IMR-90 (cell line): ENCODE data around the gene RNF43. TPM values are rescaled to one million over a fixed set of nuclear protein-coding genes. Genes with fewer than 3 reads are reported as not detected.

Source experiments
- ATAC-seq: fragments of 200-7000 bp; cut with Tn5 transposase; 2 replicates; pipeline ENCODE4 v1.9.1; 2020; ENCODE audit warnings: low read depth, mild to moderate bottlenecking, moderate library complexity
- BruUV-seq: library from RNA; stranded (reverse); fragments of 400-500 nt; replicated peaks from 2 replicates; lab custom pipeline; 2021; lab: Mats Ljungman, UMichigan
- CTCF ChIA-PET: fragments of 300-600 bp; formaldehyde crosslinking; extraction: SDS; loops from one replicate; lab custom pipeline; 2021; ENCODE audit warnings: antibody characterized with exemption; lab: Yijun Ruan, JAX
- POLR2A ChIA-PET: fragments of 300-600 bp; sonication (Branson Sonifier 250); formaldehyde crosslinking; loops from one replicate; lab custom pipeline; 2022; ENCODE audit warnings: antibody characterized with exemption; ENCODE audit not compliant: unreplicated experiment; lab: Charles Lee
- DNase-seq: peaks from one replicate; pipeline ENCODE4 v3.0.0; 2013
- H2AFZ ChIP-seq: replicated peaks from 2 replicates; pipeline ENCODE3; 2013; ENCODE audit warnings: low read length, mild to moderate bottlenecking; ENCODE audit not compliant: poor library complexity
- H2AK5ac ChIP-seq: 2 replicates; pipeline ENCODE4 v1.6.1; 2013; ENCODE audit warnings: low read depth, low read length, inconsistent platforms
- H2AK9ac ChIP-seq: replicated peaks from 2 replicates; pipeline ENCODE3; 2013; ENCODE audit warnings: mild to moderate bottlenecking, low read depth, low read length, moderate library complexity; ENCODE audit not compliant: poor library complexity
- H2BK120ac ChIP-seq: 2 replicates; pipeline ENCODE4 v1.6.1; 2013; ENCODE audit warnings: low read depth, low read length, inconsistent platforms
- H2BK15ac ChIP-seq: 3 replicates; pipeline ENCODE4 v1.6.1; 2013; ENCODE audit warnings: low read depth, low read length, inconsistent platforms
- H2BK20ac ChIP-seq: 2 replicates; pipeline ENCODE4 v1.6.1; 2013; ENCODE audit warnings: low read depth, mild to moderate bottlenecking, inconsistent platforms, low read length, moderate library complexity
- H2BK5ac ChIP-seq: 2 replicates; pipeline ENCODE4 v1.6.1; 2013; ENCODE audit warnings: mild to moderate bottlenecking, low read depth, low read length, inconsistent platforms; ENCODE audit not compliant: poor library complexity, severe bottlenecking
- H3K14ac ChIP-seq: replicated peaks from 2 replicates; pipeline ENCODE4 v1.6.1; 2013; ENCODE audit warnings: low read depth, low read length, inconsistent platforms
- H3K18ac ChIP-seq: 2 replicates; pipeline ENCODE4 v1.6.1; 2013; ENCODE audit warnings: low read depth, low read length, control low read depth
- H3K23ac ChIP-seq: 2 replicates; pipeline ENCODE4 v1.6.1; 2013; ENCODE audit warnings: low read depth, low read length, inconsistent platforms
- H3K27ac ChIP-seq: 2 replicates; pipeline ENCODE4 v1.5.1; 2013; ENCODE audit warnings: mild to moderate bottlenecking, control low read depth, low read length; ENCODE audit not compliant: insufficient read depth
- H3K27me3 ChIP-seq: 2 replicates; pipeline ENCODE4 v1.6.1; 2013; ENCODE audit warnings: low read length; ENCODE audit not compliant: control insufficient read depth, insufficient read depth
- H3K36me3 ChIP-seq: 2 replicates; pipeline ENCODE4 v1.6.1; 2013; ENCODE audit warnings: low read length, mixed read lengths; ENCODE audit not compliant: control insufficient read depth, insufficient read depth
- H3K4ac ChIP-seq: 2 replicates; pipeline ENCODE4 v1.6.1; 2013; ENCODE audit warnings: low read depth, low read length, inconsistent platforms
- H3K4me1 ChIP-seq: 2 replicates; pipeline ENCODE4 v1.6.1; 2013; ENCODE audit warnings: low read length, mixed read lengths; ENCODE audit not compliant: control insufficient read depth, insufficient read depth
- H3K4me2 ChIP-seq: 2 replicates; pipeline ENCODE4 v1.6.1; 2013; ENCODE audit warnings: low read depth, mild to moderate bottlenecking, control low read depth, low read length, moderate library complexity
- H3K4me3 ChIP-seq: 2 replicates; pipeline ENCODE4 v1.5.1; 2013; ENCODE audit warnings: low read depth, mild to moderate bottlenecking, control low read depth, low read length, moderate library complexity; ENCODE audit not compliant: insufficient read depth
- H3K56ac ChIP-seq: 2 replicates; pipeline ENCODE4 v1.6.1; 2013; ENCODE audit warnings: low read length, inconsistent platforms; ENCODE audit not compliant: insufficient read depth; ENCODE audit errors: extremely low read depth
- H3K79me1 ChIP-seq, 2 experiments: 2 replicates each; pipeline ENCODE4 v1.6.1; 2013; ENCODE audit warnings: low read length in 2 of 2, inconsistent platforms in 1 of 2, low read depth in 1 of 2
- H3K9ac ChIP-seq: 2 replicates; pipeline ENCODE4 v1.6.1; 2013; ENCODE audit warnings: low read depth, low read length, control low read depth
- H3K9me1 ChIP-seq: 2 replicates; pipeline ENCODE4 v1.6.1; 2013; ENCODE audit warnings: low read length, inconsistent platforms; ENCODE audit not compliant: insufficient read depth
- H3K9me3 ChIP-seq: 2 replicates; pipeline ENCODE4 v1.6.1; 2013; ENCODE audit warnings: low read length; ENCODE audit not compliant: control insufficient read depth, insufficient read depth
- H4K20me1 ChIP-seq: 2 replicates; pipeline ENCODE4 v1.6.1; 2013; ENCODE audit warnings: low read length, inconsistent platforms; ENCODE audit not compliant: insufficient read depth
- H4K5ac ChIP-seq: 2 replicates; pipeline ENCODE4 v1.6.1; 2013; ENCODE audit warnings: mild to moderate bottlenecking, low read depth, low read length, control low read depth
- H4K8ac ChIP-seq, 2 experiments: 2 replicates each; pipeline ENCODE4 v1.6.1; 2013; ENCODE audit warnings: low read depth in 2 of 2, low read length in 2 of 2, control low read depth in 1 of 2, inconsistent platforms in 1 of 2
- H4K91ac ChIP-seq: 2 replicates; pipeline ENCODE4 v1.6.1; 2013; ENCODE audit warnings: low read depth, low read length, inconsistent platforms; ENCODE audit not compliant: insufficient read depth
- BHLHE40 ChIP-seq: fragments of 150-350 bp; IDR thresholded peaks from 2 replicates; pipeline ENCODE4 v1.6.1; 2016; ENCODE audit warnings: mild to moderate bottlenecking, low read depth, low read length
- CTCF ChIP-seq: conservative IDR thresholded peaks from 2 replicates; pipeline ENCODE4 v1.5.1; 2012; ENCODE audit warnings: mild to moderate bottlenecking, low read depth, low read length, improper control_type of control experiment
- WGBS, 2 experiments: methylation state at CpG; one replicate each; pipeline versions ENCODE4 v1.1.5 to v1.1.7; 2013; ENCODE audit warnings: missing lambda C conversion rate in 2 of 2; ENCODE audit not compliant: insufficient read length in 1 of 2; ENCODE audit errors: extremely low coverage in 2 of 2; 5-methylcytosine and 5-hydroxymethylcytosine counted together
- dilution Hi-C: fragments of 300-500 bp; cut with HindIII; formaldehyde crosslinking; loops from one replicate; pipeline ENCODE4 v1.14.3; 2018; ENCODE audit warnings: low sequenced_read_pairs; ENCODE audit not compliant: unreplicated experiment
- in situ Hi-C: fragments of 300-500 bp; cut with MboI; formaldehyde crosslinking; loops from 3 replicates; pipeline ENCODE4 v1.14.3; 2019; ENCODE audit warnings: low sequenced_read_pairs, inconsistent platforms, mixed read lengths
- intact Hi-C: fragments of 100-400 bp; cut with micrococcal nuclease; formaldehyde crosslinking; loops from 2 replicates; pipeline ENCODE4 v1.10.0; 2022
- polyA plus RNA-seq, 3 experiments: library from polyadenylated mRNA; depleted of rRNA; stranded (reverse); fragments of >200 nt; gene quantifications; 2 replicates each; pipeline ENCODE4 v1.2.3, GENCODE V29; 2012; ENCODE audit warnings: low replicate concordance in 1 of 3
- total RNA-seq: library from RNA; depleted of rRNA; stranded (reverse); fragments of >200 nt; gene quantifications from 2 replicates; pipeline ENCODE4 v1.2.3, GENCODE V29; 2012

Gene RNF43
- total and polyA plus RNA-seq, 2 of the 4 experiments (the other 2 are of a cell fraction) = under 0.01 TPM; not detected in 1

GRCh38 chr17:58373923-58374322 is 43.4 kb downstream of the RNF43 start:
- Histone ChIP-seq H3K27ac (no peak overlapping the region), H3K23ac (no peak overlapping the region), H3K9me3 (no peaks in the 10 kb centered on the region), H2BK5ac (no peak overlapping the region), H3K4me2 (no peak overlapping the region), H2AFZ (no peak overlapping the region), H3K36me3 (no peaks in the 10 kb centered on the region), H4K91ac (no peak overlapping the region), H3K18ac (no peak overlapping the region), H4K20me1 (no peaks in the 10 kb centered on the region), H3K79me1 (no peaks in the 10 kb centered on the region), H2BK20ac (no peak overlapping the region), H3K4me3 (no peak overlapping the region), H4K5ac (no peak overlapping the region), H2BK120ac (no peak overlapping the region), H3K27me3 (peaks cover 14% of the 10 kb centered on the region), H3K56ac (no peak overlapping the region), H2AK9ac (no peak overlapping the region), H3K4ac (no peak overlapping the region), H4K8ac (no peak overlapping the region), H2BK15ac (no peak overlapping the region), H2AK5ac (no peak overlapping the region), H3K4me1 (no peaks in the 10 kb centered on the region), H3K14ac (no peak overlapping the region), H3K9me1 (no peaks in the 10 kb centered on the region), H3K9ac (no peak overlapping the region)
- ATAC-seq (no peak), DNase-seq (no peak)
- TF ChIP-seq CTCF = no peak
- no peak for TF ChIP-seq BHLHE40
- dilution Hi-C loops = no loop called here
- in situ Hi-C loops = no loop called here
- intact Hi-C loops = loop anchor here (1.0 kb wide), 1 partner anchor 15 kb away; no protein-coding TSS in a partner anchor
- no CpG with 5 or more reads among the region's 1 CpG for WGBS, 2 experiments
- CTCF ChIA-PET = no interaction called here
- POLR2A ChIA-PET = no interaction called here
- BruUV-seq = no TSS peak
